GM19193 (cell line): ENCODE data around the gene PNP.

Source experiments
- POLR2A ChIP-seq: IDR thresholded peaks from 4 replicates; pipeline ENCODE4 v1.6.1; 2011; ENCODE audit not compliant: insufficient read depth, insufficient read length; ENCODE audit errors: extremely low read depth

PNP gene

DNA sequence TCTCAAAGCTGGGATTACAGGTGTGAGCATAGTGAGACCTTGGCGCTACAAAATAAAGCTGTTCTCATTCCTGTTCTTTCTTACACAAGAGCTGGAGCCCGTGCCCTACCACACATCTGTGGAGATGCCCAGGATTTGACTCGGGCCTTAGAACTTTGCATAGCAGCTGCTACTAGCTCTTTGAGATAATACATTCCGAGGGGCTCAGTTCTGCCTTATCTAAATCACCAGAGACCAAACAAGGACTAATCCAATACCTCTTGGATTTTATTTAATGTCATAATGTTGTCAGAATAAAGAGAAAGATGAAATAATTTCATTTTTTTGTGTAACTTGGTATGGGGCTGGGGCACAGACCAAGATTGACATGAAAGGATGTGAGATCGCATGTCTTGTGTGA lies 7.6 kb downstream of the PNP start:
- TF ChIP-seq POLR2A, result no peak

GRCh38 chr14:20477211-20477876 lies 8.1 kb downstream of the PNP start:
- TF ChIP-seq POLR2A, result no peak

- TF ChIP-seq POLR2A, result no peak
These were observed 9.7 kb downstream of the PNP start for GRCh38 chr14:20478894-20479293.

- TF ChIP-seq POLR2A, result no peak
These were observed 13.2 kb downstream of the PNP start for GRCh38 chr14:20482382-20482781.

- no peak for TF ChIP-seq POLR2A
These were observed 16.7 kb downstream of the PNP start for GRCh38 chr14:20485900-20486299.

DNA sequence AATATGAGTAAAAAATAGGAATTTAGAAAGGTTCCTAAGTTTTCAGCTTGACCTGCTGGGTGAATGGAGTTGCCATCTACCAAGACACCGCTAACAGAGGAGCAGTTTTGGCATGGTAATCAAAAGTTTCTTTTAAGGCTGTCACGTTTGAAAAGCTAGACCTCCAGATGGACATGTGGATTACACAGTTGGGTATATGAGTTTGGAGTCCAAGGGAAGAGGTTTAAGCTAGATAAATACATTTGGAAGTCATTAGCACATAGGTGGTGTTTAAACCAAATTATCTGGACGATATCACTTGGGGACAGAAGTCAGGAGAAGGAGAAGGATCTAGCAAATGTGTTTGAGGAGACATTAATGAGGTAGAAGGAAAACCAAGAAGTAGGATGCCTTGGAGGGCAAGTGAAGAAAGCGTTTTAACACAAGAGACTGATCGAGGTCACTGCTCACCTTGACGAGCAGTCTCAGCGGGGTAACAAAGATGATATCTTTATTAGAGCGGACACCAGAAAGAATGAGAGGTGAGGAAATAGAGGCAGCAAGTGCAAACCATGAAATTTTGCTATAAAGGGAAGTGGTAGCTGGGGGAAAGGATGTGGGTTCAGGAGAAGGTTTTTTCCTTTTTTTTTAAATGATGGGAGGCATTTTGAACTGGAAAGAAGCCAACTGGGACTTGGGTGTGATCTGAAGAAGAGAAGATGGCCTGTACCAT lies 17.6 kb downstream of the PNP start:
- no peak for TF ChIP-seq POLR2A

GRCh38 chr14:20487396-20487725 lies 18.2 kb downstream of the PNP start:
- no peak for TF ChIP-seq POLR2A

GRCh38 chr14:20489093-20489994 lies 20.1 kb downstream of the PNP start:
- no peak for TF ChIP-seq POLR2A

DNA sequence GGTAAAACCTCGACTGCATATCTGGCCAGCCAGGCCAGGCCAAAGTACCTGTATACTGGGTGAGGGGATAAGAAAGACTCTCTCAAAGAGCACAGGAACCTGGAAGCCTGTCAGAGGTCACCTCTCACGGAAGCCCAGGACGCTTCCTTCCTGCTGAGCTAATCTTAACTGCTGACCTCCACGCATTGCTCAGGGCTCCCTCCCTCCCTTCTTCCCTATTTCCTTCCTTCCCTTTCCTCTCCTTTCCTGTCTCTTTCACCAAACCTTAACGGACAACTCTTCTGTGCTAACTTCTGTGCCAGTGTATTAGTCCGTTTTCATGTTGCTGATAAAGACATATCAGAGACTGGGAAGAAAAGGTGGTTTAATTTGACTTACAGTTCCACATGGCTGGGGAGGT lies 21.4 kb downstream of the PNP start:
- no peak for TF ChIP-seq POLR2A

GRCh38 chr14:20492486-20492885 lies 23.3 kb downstream of the PNP start:
- no peak for TF ChIP-seq POLR2A

GRCh38 chr14:20493634-20494033 lies 24.4 kb downstream of the PNP start:
- TF ChIP-seq POLR2A, result no peak

- no peak for TF ChIP-seq POLR2A
These were observed 25.9 kb downstream of the PNP start for GRCh38 chr14:20494935-20495766.

DNA sequence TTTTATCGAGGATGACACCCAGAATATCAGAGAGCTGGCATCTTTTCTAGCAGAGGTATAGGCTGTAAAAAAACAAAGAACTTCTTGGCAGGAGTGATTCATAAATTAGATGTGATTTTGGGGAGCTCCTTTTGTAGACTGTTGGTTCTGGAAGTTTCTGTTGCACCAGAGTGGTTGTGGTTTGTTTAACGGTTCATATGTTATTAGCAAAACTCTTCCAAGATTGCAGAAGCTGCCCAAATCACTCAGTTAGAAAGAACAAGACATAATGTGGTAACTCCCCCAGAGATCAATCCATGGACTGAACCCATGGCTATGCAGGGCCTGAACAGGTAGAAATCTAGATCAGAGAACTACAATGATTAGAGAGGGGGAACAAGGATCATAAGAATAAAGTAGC lies 29.4 kb downstream of the PNP start:
- TF ChIP-seq POLR2A, result no peak

DNA sequence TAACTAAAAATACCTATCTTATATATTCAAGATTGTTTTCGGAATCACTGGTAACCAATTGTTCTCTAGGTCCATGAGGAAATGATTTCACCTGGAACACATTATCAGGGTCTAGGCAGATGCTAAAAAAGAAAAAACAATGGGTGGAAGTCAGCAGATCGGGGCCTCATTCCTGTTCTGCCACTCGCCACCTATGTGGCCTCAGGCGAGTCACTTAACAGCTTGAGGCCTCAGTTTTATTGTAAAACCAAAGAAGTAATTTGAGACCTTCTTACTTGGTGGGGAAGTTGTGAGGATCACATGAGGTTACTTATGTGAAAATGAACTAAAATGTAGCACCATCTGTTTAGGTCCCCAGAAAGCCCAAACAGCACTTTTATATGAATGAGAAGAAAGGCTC lies 29.9 kb downstream of the PNP start:
- TF ChIP-seq POLR2A, result no peak

- no peak for TF ChIP-seq POLR2A
These were observed 30.7 kb downstream of the PNP start for GRCh38 chr14:20499881-20500280.

DNA sequence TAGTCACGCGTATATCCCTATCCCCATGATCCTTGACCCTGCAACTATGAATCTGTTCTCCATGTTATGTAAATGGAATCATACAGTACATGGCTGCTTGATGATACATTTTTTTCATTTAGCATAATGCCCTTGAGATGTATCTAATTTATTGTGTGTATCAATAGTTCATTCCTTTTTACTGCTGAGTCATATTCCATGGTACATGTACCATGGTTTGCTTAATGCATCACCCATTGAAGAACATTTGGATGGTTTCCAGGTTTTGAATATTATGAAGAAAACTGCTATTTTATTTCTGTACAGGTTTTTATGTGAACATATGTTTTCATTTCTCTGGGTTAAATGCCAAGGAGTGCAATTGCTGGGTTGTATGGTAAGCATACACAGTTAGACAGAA lies 32.1 kb downstream of the PNP start:
- no peak for TF ChIP-seq POLR2A

- TF ChIP-seq POLR2A, result no peak
These were observed 34.7 kb downstream of the PNP start for GRCh38 chr14:20503898-20504297.
